Naive thymus-derived CD4-positive, alpha-beta T cell (primary cell): ENCODE results near the gene NTF4. TPM values are rescaled to one million over a fixed set of nuclear protein-coding genes. Genes with fewer than 3 reads are reported as not detected.

Source experiments
- ATAC-seq: fragments of 150-1000 bp; cut with Tn5 transposase; 2 replicates; pipeline ENCODE4 v1.10.0; 2021; ENCODE audit warnings: mild to moderate bottlenecking, moderate library complexity
- CTCF ChIA-PET: fragments of 350-600 bp; sonication (Branson Sonifier 250); formaldehyde crosslinking; loops from one replicate; lab custom pipeline; 2021; ENCODE audit warnings: antibody characterized with exemption; lab: Charles Lee
- POLR2A ChIA-PET: fragments of 350-600 bp; sonication (Branson Sonifier 250); formaldehyde crosslinking; loops from one replicate; lab custom pipeline; 2021; ENCODE audit warnings: antibody characterized with exemption, inconsistent platforms; lab: Charles Lee
- DNase-seq, 9 donors: peaks; one replicate each; pipeline versions ENCODE4 v3.0.0 to v3.0.0-alpha.2; 2020 to 2022; ENCODE audit warnings: mixed read lengths in 1 of 9
- H3K27ac ChIP-seq: one replicate; pipeline ENCODE4 v1.7.0; 2013; ENCODE audit warnings: mild to moderate bottlenecking, low read depth, low read length, moderate library complexity
- H3K27me3 ChIP-seq, 2 donors: one replicate each; pipeline ENCODE4 v1.7.0; 2013; ENCODE audit warnings: low read length in 2 of 2, mild to moderate bottlenecking in 2 of 2, moderate library complexity in 2 of 2; ENCODE audit not compliant: control insufficient read depth in 2 of 2, insufficient read depth in 2 of 2
- H3K36me3 ChIP-seq, 3 experiments: 1 replicate in 2 of 3; 2 replicates in 1 of 3; pipeline ENCODE4 v1.7.0; 2013; ENCODE audit warnings: low read length in 3 of 3, mild to moderate bottlenecking in 3 of 3, moderate library complexity in 1 of 3; ENCODE audit not compliant: insufficient read depth in 3 of 3, control insufficient read depth in 2 of 3
- H3K4me1 ChIP-seq, 2 donors: one replicate each; pipeline ENCODE4 v1.7.0; 2013; ENCODE audit warnings: low read length in 2 of 2, mild to moderate bottlenecking in 2 of 2, moderate library complexity in 1 of 2; ENCODE audit not compliant: control insufficient read depth in 2 of 2, insufficient read depth in 2 of 2
- H3K4me3 ChIP-seq: 2 replicates; pipeline ENCODE4 v1.7.0; 2013; ENCODE audit warnings: mild to moderate bottlenecking, low read length
- H3K9me3 ChIP-seq, 3 experiments: 1 replicate in 2 of 3; 2 replicates in 1 of 3; pipeline ENCODE4 v1.7.0; 2013; ENCODE audit warnings: low read length in 3 of 3; ENCODE audit not compliant: control insufficient read depth in 2 of 3
- H3K27ac Mint-ChIP-seq, 9 donors: one replicate each; pipeline ENCODE4 v1.8.0; 2020 to 2022; ENCODE audit warnings: mixed read lengths in 9 of 9, mild to moderate bottlenecking in 8 of 9, moderate library complexity in 5 of 9, inconsistent platforms in 2 of 9
- H3K27me3 Mint-ChIP-seq, 5 donors: one replicate each; pipeline ENCODE4 v1.8.0; 2021 to 2022; ENCODE audit warnings: mixed read lengths in 5 of 5, mild to moderate bottlenecking in 1 of 5
- H3K36me3 Mint-ChIP-seq, 5 donors: one replicate each; pipeline ENCODE4 v1.8.0; 2020 to 2022; ENCODE audit warnings: mixed read lengths in 5 of 5, mild to moderate bottlenecking in 3 of 5, inconsistent platforms in 1 of 5
- H3K4me1 Mint-ChIP-seq, 7 donors: one replicate each; pipeline ENCODE4 v1.8.0; 2020 to 2022; ENCODE audit warnings: mixed read lengths in 7 of 7, mild to moderate bottlenecking in 3 of 7, inconsistent platforms in 1 of 7
- H3K4me3 Mint-ChIP-seq, 10 donors: one replicate each; pipeline ENCODE4 v1.8.0; 2020 to 2022; ENCODE audit warnings: mild to moderate bottlenecking in 10 of 10, mixed read lengths in 10 of 10, moderate library complexity in 6 of 10, inconsistent platforms in 2 of 10
- H3K9me3 Mint-ChIP-seq, 11 donors: one replicate each; pipeline ENCODE4 v1.8.0; 2020 to 2022; ENCODE audit warnings: mixed read lengths in 11 of 11, mild to moderate bottlenecking in 4 of 11, inconsistent platforms in 1 of 11, moderate library complexity in 1 of 11
- intact Hi-C, 2 donors: fragments of 100-400 bp; cut with micrococcal nuclease; formaldehyde crosslinking; loops; one replicate each; pipeline ENCODE4 v1.15.1; 2023
- polyA plus RNA-seq, 2 donors: library from polyadenylated mRNA; unstranded; fragments of 300-500 nt; fragmentation: Illumina TruSeq; gene quantifications; one replicate each; pipeline ENCODE4 v1.2.3, GENCODE V29; 2021
- total RNA-seq, 6 experiments: library from RNA in 5 of 6; stranded (reverse) in 5 of 6; gene quantifications; 1 replicate in 5 of 6; 2 replicates in 1 of 6; pipeline ENCODE4 v1.2.3 and lab custom pipeline; 2021 to 2026

Gene NTF4
- total and polyA plus RNA-seq, 7 experiments from 2014 or later = not detected

DNA sequence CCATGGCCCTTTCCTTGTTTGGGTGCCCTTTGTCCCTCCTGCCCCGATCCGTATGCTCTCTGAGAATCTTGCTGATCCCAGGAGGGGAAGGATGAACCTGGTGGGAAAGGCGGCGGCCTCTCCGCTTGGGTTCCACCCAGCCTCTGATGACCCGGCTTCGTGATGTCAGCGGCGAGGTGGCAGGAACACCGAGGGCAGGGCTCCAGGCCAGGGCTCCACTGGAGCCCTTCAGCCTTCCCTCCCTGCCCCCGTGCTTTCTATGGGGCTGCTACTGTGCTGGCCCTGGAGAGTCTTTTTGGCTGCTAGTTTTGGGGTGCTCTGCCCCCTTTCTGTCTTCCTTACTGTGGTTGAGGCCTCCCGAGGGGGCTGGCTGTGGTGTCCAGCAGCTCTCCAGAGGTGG is 37.7 kb upstream of the NTF4 start:
- ATAC-seq (no peak), DNase-seq (no peak)
- intact Hi-C loops = no loop called here
- peaks cover 25 to 98% (median 41%) of the 10 kb centered on the region in 3 experiments for H3K36me3 ChIP-seq
- no peaks in the 10 kb centered on the region for H3K27me3 ChIP-seq
- Mint-ChIP-seq H3K27me3 (no peaks in the 10 kb centered on the region), H3K27ac (peak overlapping the region in 1 of 9 donors; percentile 72), H3K4me1 (peaks cover 0 to 21% (median 9%) of the 10 kb centered on the region in 7 donors), H3K9me3 (peaks cover 0 to 3% (median 0%) of the 10 kb centered on the region in 11 donors), H3K36me3 (peaks cover 14 to 37% (median 21%) of the 10 kb centered on the region in 5 donors), H3K4me3 (no peak overlapping the region)
- peaks cover 0 to 4% of the 10 kb centered on the region in 2 donors for H3K4me1 ChIP-seq
- H3K4me3 ChIP-seq = no peak overlapping the region
- ChIA-PET CTCF (no interaction called here), POLR2A (no interaction called here)
- H3K9me3 ChIP-seq = no peaks in the 10 kb centered on the region
- H3K27ac ChIP-seq = no peak overlapping the region

DNA sequence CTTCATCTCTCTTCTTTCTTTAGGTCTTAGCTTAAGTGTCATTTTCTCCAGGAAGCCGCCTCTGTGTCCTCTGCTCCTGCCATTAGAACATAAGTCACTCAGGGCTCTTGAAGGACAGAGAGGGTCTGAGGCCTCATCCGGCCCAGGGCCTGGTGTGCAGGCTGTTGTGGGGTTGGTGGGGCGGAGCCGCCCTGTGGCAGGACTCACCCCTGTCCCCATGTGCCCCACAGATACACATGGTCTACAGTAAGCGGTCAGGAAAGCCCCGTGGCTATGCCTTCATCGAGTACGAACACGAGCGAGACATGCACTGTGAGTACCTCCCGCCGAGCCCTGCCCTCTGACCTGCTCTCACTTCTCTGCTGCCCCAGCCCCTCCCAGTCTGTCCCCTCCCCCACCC is 36.5 kb upstream of the NTF4 start:
- CTCF ChIA-PET = interaction anchor here (2.0 kb wide), 1 partner anchor 45 kb away, joined by 5 read pairs; no protein-coding TSS in a partner anchor
- peaks cover 0 to 3% (median 0%) of the 10 kb centered on the region in 11 donors for H3K9me3 Mint-ChIP-seq
- H3K27ac Mint-ChIP-seq = peak overlapping the region in 1 of 9 donors; percentile 53
- POLR2A ChIA-PET = interaction anchor here (1.4 kb wide), 1 partner anchor 12 kb away, joined by 3 read pairs; the partner anchor contains the start of gene LIN7B
- H3K4me3 ChIP-seq = no peak overlapping the region
- intact Hi-C loops = no loop called here
- peaks cover 0 to 15% (median 7%) of the 10 kb centered on the region in 7 donors for H3K4me1 Mint-ChIP-seq
- no peak overlapping the region for H3K27ac ChIP-seq
- H3K36me3 Mint-ChIP-seq = peaks cover 8 to 30% (median 16%) of the 10 kb centered on the region in 5 donors
- no peaks in the 10 kb centered on the region for H3K9me3 ChIP-seq
- peaks cover 0 to 6% of the 10 kb centered on the region in 2 donors for H3K4me1 ChIP-seq
- no peaks in the 10 kb centered on the region for H3K27me3 Mint-ChIP-seq
- H3K27me3 ChIP-seq = no peaks in the 10 kb centered on the region
- no peak overlapping the region for H3K4me3 Mint-ChIP-seq
- no peak for ATAC-seq
- peaks cover 25 to 98% (median 36%) of the 10 kb centered on the region in 3 experiments for H3K36me3 ChIP-seq
- DNase-seq = no peak

DNA sequence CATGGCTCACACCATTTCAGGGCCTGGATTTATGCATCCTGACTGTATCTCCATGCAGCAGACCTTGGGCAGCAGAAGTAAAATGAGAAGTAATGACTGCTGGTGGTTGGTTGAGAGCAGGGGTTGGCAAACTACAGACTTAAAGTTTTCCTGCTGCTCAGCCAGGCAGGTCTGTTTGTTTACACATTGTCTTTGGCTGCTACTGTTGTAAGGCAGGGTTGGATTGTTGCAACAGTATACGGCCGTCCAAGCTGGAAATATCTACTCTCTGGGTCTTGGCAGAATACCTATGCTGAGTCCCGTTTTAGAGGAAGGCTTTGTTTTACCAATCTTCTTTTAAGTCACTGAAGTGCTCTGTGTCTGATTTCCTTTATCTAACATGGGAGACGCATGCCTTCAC is 34.2 kb upstream of the NTF4 start:
- DNase-seq = no peak
- Mint-ChIP-seq H3K36me3 (peaks cover 5 to 27% (median 10%) of the 10 kb centered on the region in 5 donors), H3K27ac (peak overlapping the region in 2 of 9 donors; percentile 49 to 52), H3K4me3 (no peak overlapping the region), H3K4me1 (peaks cover 0 to 17% (median 12%) of the 10 kb centered on the region in 7 donors), H3K27me3 (no peaks in the 10 kb centered on the region), H3K9me3 (peaks cover 0 to 1% (median 0%) of the 10 kb centered on the region in 11 donors)
- POLR2A ChIA-PET = interaction anchor here (1.4 to 1.7 kb wide), 2 partner anchors 11 to 50 kb away, joined by 4 read pairs; no protein-coding TSS in a partner anchor
- H3K27ac ChIP-seq = no peak overlapping the region
- H3K9me3 ChIP-seq = no peaks in the 10 kb centered on the region
- intact Hi-C loops = loop anchor here in 1 of 2 donors (1.0 kb wide), 1 partner anchor 48 kb away; no protein-coding TSS in a partner anchor
- peaks cover 25 to 97% (median 32%) of the 10 kb centered on the region in 3 experiments for H3K36me3 ChIP-seq
- no peak overlapping the region for H3K4me3 ChIP-seq
- CTCF ChIA-PET = interaction anchor here (0.7 to 1.8 kb wide), 6 partner anchors 13 to 110 kb away, joined by 3 to 28 read pairs (median 4); partner anchors contain the start of gene LIN7B
- ATAC-seq = no peak
- no peaks in the 10 kb centered on the region for H3K27me3 ChIP-seq
- peaks cover 0 to 6% of the 10 kb centered on the region in 2 donors for H3K4me1 ChIP-seq

DNA sequence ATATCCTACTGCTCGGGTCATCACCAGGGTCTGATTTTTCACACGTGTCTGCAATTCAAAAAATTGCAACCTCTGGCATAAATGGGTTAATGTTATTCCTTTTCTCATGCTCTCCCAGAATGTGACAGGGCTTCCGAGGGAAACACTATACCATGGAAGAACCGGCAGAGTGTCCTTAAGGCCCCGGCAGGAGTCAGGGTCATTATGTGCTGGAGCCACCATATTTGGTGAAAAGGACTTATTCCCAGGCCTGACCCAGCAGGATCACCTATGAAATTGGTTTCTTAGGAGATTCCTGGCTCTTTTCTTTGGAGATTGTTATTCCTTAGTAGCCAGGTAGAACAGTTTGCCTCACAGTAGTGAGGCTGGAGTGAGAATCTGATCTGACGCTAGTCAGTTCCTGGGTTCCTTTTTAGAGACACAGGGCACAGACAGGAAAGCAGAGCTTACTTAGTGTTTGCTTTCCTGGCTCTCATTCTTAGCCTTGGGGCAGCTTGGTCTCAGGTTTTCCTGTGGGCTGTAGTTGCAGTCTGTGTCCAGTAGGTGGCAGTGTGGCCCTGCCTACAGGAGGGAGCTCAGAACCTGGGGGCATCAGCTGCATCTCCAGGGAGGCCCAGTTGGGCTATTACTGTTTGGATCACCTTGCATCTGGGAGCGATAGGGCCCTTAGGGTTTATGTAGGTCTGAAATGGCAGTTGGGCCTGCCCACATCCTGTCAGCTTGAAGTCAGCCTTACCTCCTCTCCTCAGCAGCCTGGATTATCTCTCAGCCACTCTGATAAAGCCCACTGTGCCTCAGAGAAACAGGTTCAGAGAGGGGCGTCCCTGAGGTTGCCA is 33.1 kb upstream of the NTF4 start:
- H3K27me3 Mint-ChIP-seq = no peaks in the 10 kb centered on the region
- intact Hi-C loops = loop anchor here (1.0 kb wide), 3 partner anchors 9 to 102 kb away; no protein-coding TSS in a partner anchor
- H3K36me3 Mint-ChIP-seq = peaks cover 5 to 27% (median 10%) of the 10 kb centered on the region in 5 donors
- ATAC-seq (peak; percentile 97), DNase-seq (peak; percentile 58 to 81 (median 73))
- H3K4me3 Mint-ChIP-seq = no peak overlapping the region
- Histone ChIP-seq H3K27ac (no peak overlapping the region), H3K4me3 (no peak overlapping the region), H3K9me3 (no peaks in the 10 kb centered on the region), H3K36me3 (peaks cover 25 to 97% (median 32%) of the 10 kb centered on the region in 3 experiments), H3K4me1 (peaks cover 0 to 6% of the 10 kb centered on the region in 2 donors), H3K27me3 (no peaks in the 10 kb centered on the region)
- CTCF ChIA-PET = interaction anchor here (0.5 to 1.8 kb wide), 17 partner anchors 9 to 1679 kb away, joined by 3 to 28 read pairs (median 4); partner anchors contain the start of genes HRC and LIN7B
- peak overlapping the region in 5 of 9 donors; percentile 8 to 67 (median 49) for H3K27ac Mint-ChIP-seq
- peaks cover 0 to 17% (median 12%) of the 10 kb centered on the region in 7 donors for H3K4me1 Mint-ChIP-seq
- POLR2A ChIA-PET = interaction anchor here (0.7 to 1.7 kb wide), 8 partner anchors 9 to 100 kb away, joined by 3 to 7 read pairs (median 4); no protein-coding TSS in a partner anchor
- H3K9me3 Mint-ChIP-seq = peaks cover 0 to 1% (median 0%) of the 10 kb centered on the region in 11 donors

DNA sequence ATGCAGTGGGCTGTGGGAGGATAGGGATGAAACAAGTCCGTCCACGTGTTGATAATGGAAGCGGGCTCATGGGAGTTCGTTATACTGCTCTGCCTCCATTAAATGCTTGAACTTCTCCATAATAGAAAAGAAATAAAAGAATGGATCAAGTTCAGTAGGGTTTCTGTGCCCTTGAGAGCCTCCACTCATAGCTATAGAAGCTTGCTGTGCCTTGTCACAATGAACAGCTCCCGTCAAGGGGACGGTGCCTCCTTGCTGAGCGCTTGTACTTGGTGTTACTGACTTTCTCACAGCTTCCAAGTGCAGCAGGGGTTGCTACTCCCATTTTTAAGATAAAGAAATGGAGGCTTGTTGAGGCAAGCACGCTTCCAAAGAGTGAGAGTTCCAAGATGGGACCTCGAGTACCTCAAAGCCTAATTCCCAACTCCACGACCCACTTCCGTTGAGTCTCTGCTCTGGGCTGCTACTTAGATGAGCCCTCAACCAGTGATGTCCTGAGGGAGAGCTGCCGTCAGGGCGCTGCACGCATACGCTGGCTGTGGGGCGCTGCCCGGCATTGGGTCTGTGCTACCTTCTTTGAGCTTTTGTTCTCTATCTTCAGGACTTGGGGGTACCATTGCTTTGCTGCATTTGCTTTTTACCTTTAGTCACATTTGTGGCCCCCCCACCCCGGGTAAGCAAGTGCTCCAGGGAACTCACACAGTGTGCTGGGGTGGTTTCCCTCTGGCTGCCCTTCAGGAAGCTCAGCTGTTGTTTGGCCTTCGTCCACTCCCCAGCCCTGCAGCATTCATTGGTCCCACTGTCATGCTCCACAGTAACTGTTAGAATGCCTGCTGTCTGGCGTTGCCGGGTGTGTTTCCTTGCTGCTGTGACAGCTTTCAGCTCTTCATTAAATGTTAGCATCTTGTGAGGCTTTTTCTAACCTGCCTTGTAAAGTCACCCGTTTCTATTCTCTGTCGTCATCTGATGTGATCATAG is 30.2 kb upstream of the NTF4 start:
- peaks cover 13 to 33% (median 21%) of the 10 kb centered on the region in 7 donors for H3K4me1 Mint-ChIP-seq
- H3K9me3 Mint-ChIP-seq = peaks cover 0 to 1% (median 0%) of the 10 kb centered on the region in 11 donors
- H3K27ac Mint-ChIP-seq = peak overlapping the region in 1 of 9 donors; percentile 36
- Histone ChIP-seq H3K4me1 (peaks cover 0 to 6% of the 10 kb centered on the region in 2 donors), H3K4me3 (no peak overlapping the region), H3K27me3 (no peaks in the 10 kb centered on the region), H3K9me3 (no peaks in the 10 kb centered on the region), H3K27ac (no peak overlapping the region), H3K36me3 (peaks cover 30 to 98% (median 39%) of the 10 kb centered on the region in 3 experiments)
- ATAC-seq (no peak), DNase-seq (no peak)
- no peak overlapping the region for H3K4me3 Mint-ChIP-seq
- POLR2A ChIA-PET = interaction anchor here (0.6 to 1.1 kb wide), 4 partner anchors 17 to 33 kb away, joined by 3 to 4 read pairs (median 3); no protein-coding TSS in a partner anchor
- intact Hi-C loops = no loop called here
- H3K27me3 Mint-ChIP-seq = no peaks in the 10 kb centered on the region
- CTCF ChIA-PET = interaction anchor here (0.5 to 0.7 kb wide), 2 partner anchors 115 to 220 kb away, joined by 3 to 4 read pairs; no protein-coding TSS in a partner anchor
- peaks cover 0 to 33% (median 12%) of the 10 kb centered on the region in 5 donors for H3K36me3 Mint-ChIP-seq
